RWPE2 (cell line): ENCODE results near the gene NRXN2.

Experiments
- ATAC-seq: fragments of 200-7000 bp; cut with Tn5 transposase; 3 replicates; pipeline ENCODE4 v1.9.1; 2021; ENCODE audit warnings: low read depth
- DNase-seq: peaks from one replicate; pipeline ENCODE4 v3.0.0-alpha.2; 2020; ENCODE audit warnings: low spot score
- H3K27ac ChIP-seq: fragments of 450-650 bp; 2 replicates; pipeline ENCODE4 v1.5.1; 2017; ENCODE audit warnings: mild to moderate bottlenecking; ENCODE audit not compliant: poor library complexity, severe bottlenecking
- H3K27me3 ChIP-seq: fragments of 250-450 bp; sonication (Bioruptor Pico); 2 replicates; pipeline ENCODE4 v1.5.1; 2021; ENCODE audit warnings: mild to moderate bottlenecking, moderate library complexity; ENCODE audit not compliant: insufficient read depth, poor library complexity, severe bottlenecking
- H3K36me3 ChIP-seq: fragments of 250-450 bp; sonication (Bioruptor Pico); 2 replicates; pipeline ENCODE4 v1.5.1; 2020; ENCODE audit warnings: low read depth, mild to moderate bottlenecking, moderate library complexity
- H3K4me1 ChIP-seq: fragments of 250-450 bp; sonication (Bioruptor Pico); 2 replicates; pipeline ENCODE4 v1.5.1; 2021; ENCODE audit warnings: mild to moderate bottlenecking, moderate library complexity; ENCODE audit not compliant: insufficient read depth, poor library complexity, severe bottlenecking
- H3K4me3 ChIP-seq: fragments of 250-450 bp; sonication (Bioruptor Pico); 2 replicates; pipeline ENCODE4 v1.5.1; 2021; ENCODE audit warnings: mild to moderate bottlenecking, moderate library complexity; ENCODE audit not compliant: severe bottlenecking
- H3K9me3 ChIP-seq: fragments of 250-450 bp; sonication (Bioruptor Pico); 2 replicates; pipeline ENCODE4 v1.5.1; 2021; ENCODE audit warnings: mild to moderate bottlenecking, moderate library complexity; ENCODE audit not compliant: severe bottlenecking
- TF ChIP-seq, protein P1 (sequence below): fragments of 450-650 bp; IDR thresholded peaks from one replicate; pipeline ENCODE4 v1.5.1; 2017; ENCODE audit warnings: mild to moderate bottlenecking, moderate library complexity; ENCODE audit not compliant: poor library complexity, severe bottlenecking

NRXN2 gene

DNA sequence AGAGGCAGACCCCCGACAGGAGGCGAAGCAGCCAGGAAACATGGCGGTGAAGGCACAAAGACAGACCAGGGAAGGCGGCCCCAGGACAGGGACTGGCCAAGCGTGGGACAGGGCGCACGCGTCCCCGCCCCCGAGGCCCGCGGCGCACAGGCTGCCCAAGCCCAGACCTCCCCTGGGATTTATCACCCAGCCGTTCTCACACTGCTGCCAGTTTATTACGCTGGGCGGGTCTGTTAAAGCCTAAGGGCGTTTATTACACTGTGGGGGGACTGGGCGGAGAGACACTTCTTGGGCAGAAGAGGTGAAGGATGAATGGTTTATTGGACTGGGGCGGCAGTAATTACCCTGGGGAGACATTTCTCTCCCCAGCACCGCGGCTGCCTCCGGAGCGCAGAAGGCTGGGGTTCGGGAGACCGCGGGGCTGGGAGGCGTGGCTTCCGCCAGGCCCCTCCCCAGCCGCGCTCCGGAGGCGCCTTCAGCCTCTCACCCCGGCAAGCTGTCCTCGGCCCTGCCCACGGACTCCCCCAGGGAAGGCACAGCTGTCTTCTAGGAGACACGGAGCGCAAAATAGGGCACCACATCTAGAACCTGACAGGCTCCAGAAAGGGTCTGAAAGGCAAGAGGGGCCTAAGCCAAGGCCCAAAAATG lies 84.9 kb downstream of the NRXN2 start:
- no peaks in the 10 kb centered on the region for H3K36me3 ChIP-seq
- no peak overlapping the region for H3K27ac ChIP-seq
- H3K4me3 ChIP-seq, result no peak overlapping the region
- DNase-seq (no peak), ATAC-seq (no peak)
- H3K27me3 ChIP-seq, result peaks cover 53% of the 10 kb centered on the region
- TF ChIP-seq, protein P1, sequence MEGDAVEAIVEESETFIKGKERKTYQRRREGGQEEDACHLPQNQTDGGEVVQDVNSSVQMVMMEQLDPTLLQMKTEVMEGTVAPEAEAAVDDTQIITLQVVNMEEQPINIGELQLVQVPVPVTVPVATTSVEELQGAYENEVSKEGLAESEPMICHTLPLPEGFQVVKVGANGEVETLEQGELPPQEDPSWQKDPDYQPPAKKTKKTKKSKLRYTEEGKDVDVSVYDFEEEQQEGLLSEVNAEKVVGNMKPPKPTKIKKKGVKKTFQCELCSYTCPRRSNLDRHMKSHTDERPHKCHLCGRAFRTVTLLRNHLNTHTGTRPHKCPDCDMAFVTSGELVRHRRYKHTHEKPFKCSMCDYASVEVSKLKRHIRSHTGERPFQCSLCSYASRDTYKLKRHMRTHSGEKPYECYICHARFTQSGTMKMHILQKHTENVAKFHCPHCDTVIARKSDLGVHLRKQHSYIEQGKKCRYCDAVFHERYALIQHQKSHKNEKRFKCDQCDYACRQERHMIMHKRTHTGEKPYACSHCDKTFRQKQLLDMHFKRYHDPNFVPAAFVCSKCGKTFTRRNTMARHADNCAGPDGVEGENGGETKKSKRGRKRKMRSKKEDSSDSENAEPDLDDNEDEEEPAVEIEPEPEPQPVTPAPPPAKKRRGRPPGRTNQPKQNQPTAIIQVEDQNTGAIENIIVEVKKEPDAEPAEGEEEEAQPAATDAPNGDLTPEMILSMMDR, result no peak
- no peaks in the 10 kb centered on the region for H3K4me1 ChIP-seq
- no peaks in the 10 kb centered on the region for H3K9me3 ChIP-seq

DNA sequence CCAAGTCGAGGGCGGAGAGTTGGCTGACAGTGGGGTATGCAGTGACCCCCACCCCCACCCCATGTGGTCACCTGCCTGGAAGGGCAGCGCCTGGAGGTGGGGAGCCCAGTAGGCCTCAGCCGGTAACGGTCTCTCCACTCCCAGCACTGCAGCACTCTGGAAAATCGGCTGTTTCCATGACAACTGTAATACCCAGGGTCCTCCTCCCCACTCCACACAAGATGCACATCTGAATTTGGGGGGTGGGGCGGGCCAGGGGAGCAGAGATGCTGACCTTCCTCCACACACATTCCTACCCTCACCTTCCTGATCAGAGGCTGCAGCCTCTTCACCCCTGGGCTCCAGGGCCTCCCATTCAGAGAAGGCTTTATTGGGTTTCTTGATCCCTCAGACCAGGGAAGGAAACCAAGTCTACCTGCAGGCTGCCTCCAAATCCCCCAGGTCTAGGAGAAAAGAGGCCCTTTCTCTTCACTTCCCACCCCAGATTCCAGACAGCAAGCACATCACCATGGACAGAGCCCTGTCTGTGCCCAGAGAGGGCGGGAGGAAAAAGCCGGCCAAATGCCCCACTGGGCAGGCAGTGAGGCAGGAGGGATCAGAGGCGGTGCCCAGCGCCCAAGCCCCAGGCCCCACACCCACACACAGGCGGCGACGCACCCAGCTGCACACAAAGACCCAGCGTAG lies 85.5 kb downstream of the NRXN2 start:
- peaks cover 48% of the 10 kb centered on the region for H3K27me3 ChIP-seq
- no peak overlapping the region for H3K27ac ChIP-seq
- no peaks in the 10 kb centered on the region for H3K9me3 ChIP-seq
- no peak for DNase-seq
- TF ChIP-seq, protein P1, result no peak
- ATAC-seq, result no peak
- no peaks in the 10 kb centered on the region for H3K36me3 ChIP-seq
- no peak overlapping the region for H3K4me3 ChIP-seq
- no peaks in the 10 kb centered on the region for H3K4me1 ChIP-seq

DNA sequence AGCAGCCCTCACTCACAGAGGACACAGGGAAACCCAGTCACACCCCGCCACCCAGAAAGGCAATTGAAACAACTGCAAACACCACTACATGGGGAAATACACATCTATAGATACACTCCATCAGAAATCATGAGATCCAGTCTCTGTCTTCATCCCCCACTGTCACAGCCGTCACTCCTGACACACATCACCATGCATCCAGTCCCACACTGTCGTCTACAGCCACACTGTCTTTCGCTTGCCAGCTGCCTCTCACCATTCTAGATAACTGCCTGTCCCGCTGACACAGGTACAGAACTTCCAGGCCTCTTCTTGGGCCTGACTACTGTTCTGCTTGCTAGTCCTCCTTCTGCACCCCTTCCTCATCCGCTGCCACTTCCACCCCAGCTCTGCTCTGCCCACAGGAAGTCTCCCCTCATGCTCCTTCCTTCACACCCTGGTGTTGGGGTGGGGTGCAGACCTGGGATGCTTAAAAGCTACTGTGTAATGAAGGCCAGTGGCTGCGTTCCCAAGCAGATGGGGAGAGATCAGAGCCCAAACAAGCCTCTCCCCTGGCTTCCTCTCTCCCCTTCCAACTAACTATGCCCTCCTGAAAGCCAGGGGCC lies 89.3 kb downstream of the NRXN2 start:
- H3K4me1 ChIP-seq, result no peaks in the 10 kb centered on the region
- no peak for ATAC-seq

DNA sequence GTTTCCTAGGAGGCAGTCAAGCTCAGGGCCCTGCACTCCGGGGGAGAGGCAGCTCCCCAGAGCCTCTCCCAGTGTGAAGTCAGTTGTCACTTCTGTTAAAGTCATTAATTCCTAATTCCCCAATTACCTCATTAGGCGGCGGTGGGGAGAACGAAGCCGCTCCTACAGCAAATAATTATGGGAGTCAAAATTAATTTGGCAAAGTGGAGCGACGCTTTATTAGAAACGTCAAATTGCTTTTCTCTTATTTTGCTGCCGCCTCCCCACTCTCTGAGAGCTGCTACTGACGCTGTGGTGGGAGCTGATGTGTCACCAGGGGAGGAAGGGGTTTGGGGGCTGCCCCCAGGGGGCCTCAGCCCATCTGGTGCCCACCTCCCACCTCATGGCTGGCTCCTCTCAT lies 90.3 kb downstream of the NRXN2 start:
- peaks cover 2% of the 10 kb centered on the region for H3K27me3 ChIP-seq
- DNase-seq, result no peak

More for the DNA sequence above, 89.3 kb downstream of the NRXN2 start:
- Histone ChIP-seq H3K27me3 (peaks cover 12% of the 10 kb centered on the region), H3K4me3 (no peak overlapping the region), H3K27ac (no peak overlapping the region), H3K9me3 (no peaks in the 10 kb centered on the region), H3K36me3 (no peaks in the 10 kb centered on the region)
- DNase-seq, result no peak
- TF ChIP-seq, protein P1, result no peak

More for the DNA sequence above, 90.3 kb downstream of the NRXN2 start:
- TF ChIP-seq, protein P1, result no peak
- no peak overlapping the region for H3K27ac ChIP-seq
- ATAC-seq, result no peak
- no peaks in the 10 kb centered on the region for H3K36me3 ChIP-seq
- H3K4me1 ChIP-seq, result no peaks in the 10 kb centered on the region
- no peak overlapping the region for H3K4me3 ChIP-seq
- H3K9me3 ChIP-seq, result no peaks in the 10 kb centered on the region
